ENCODE data around the gene MTG1.
"Not testable (repeated sequence)": the region's sequence is repeated elsewhere in the genome, so short reads cannot be mapped to it uniquely, and the experiment has no call there.

The MTG1 gene

GRCh38 chr10:133461027-133461426 lies 67.1 kb downstream of the MTG1 start:
- Mint-ChIP-seq H3K27me3 (no peaks in the 10 kb centered on the region), H3K27ac (no peak overlapping the region), H3K4me3 (no peak overlapping the region), H3K4me1 (no peaks in the 10 kb centered on the region), H3K36me3 (ENCODE audit: low read depth) (no peaks in the 10 kb centered on the region), H3K9me3 (no peaks in the 10 kb centered on the region)
- DNase-seq (no peak), ATAC-seq (no peak)

GRCh38 chr10:133461841-133462240 lies 67.9 kb downstream of the MTG1 start:
- H3K27ac Mint-ChIP-seq = no peak overlapping the region
- H3K4me1 Mint-ChIP-seq = no peaks in the 10 kb centered on the region
- DNase-seq (no peak), ATAC-seq (no peak)
- H3K9me3 Mint-ChIP-seq = no peaks in the 10 kb centered on the region
- no peaks in the 10 kb centered on the region for H3K36me3 Mint-ChIP-seq (ENCODE audit: low read depth)
- no peaks in the 10 kb centered on the region for H3K27me3 Mint-ChIP-seq
- no peak overlapping the region for H3K4me3 Mint-ChIP-seq

GRCh38 chr10:133462512-133463305 lies 68.8 kb downstream of the MTG1 start:
- no peaks in the 10 kb centered on the region for H3K9me3 Mint-ChIP-seq
- no peak for ATAC-seq
- H3K27ac Mint-ChIP-seq = no peak overlapping the region

GRCh38 chr10:133464582-133465031 lies 70.7 kb downstream of the MTG1 start:
- H3K36me3 Mint-ChIP-seq (ENCODE audit: low read depth) = no peaks in the 10 kb centered on the region
- no peak for DNase-seq
- no peak overlapping the region for H3K4me3 Mint-ChIP-seq
- peaks cover 3% of the 10 kb centered on the region for H3K9me3 Mint-ChIP-seq
- peaks cover 2% of the 10 kb centered on the region for H3K27me3 Mint-ChIP-seq
- no peak for ATAC-seq
- H3K4me1 Mint-ChIP-seq = no peaks in the 10 kb centered on the region
- no peak overlapping the region for H3K27ac Mint-ChIP-seq

More at GRCh38 chr10:133462512-133463305, 68.8 kb downstream of the MTG1 start:
- no peaks in the 10 kb centered on the region for H3K27me3 Mint-ChIP-seq
- no peak overlapping the region for H3K4me3 Mint-ChIP-seq
- DNase-seq = no peak
- H3K36me3 Mint-ChIP-seq (ENCODE audit: low read depth) = no peaks in the 10 kb centered on the region
- no peaks in the 10 kb centered on the region for H3K4me1 Mint-ChIP-seq

GRCh38 chr10:133465191-133465949 lies 71.4 kb downstream of the MTG1 start:
- ATAC-seq (no peak), DNase-seq (no peak)
- Mint-ChIP-seq H3K4me1 (no peaks in the 10 kb centered on the region), H3K9me3 (peaks cover 3% of the 10 kb centered on the region), H3K4me3 (no peak overlapping the region), H3K27me3 (peaks cover 2% of the 10 kb centered on the region), H3K27ac (no peak overlapping the region), H3K36me3 (ENCODE audit: low read depth) (no peaks in the 10 kb centered on the region)

GRCh38 chr10:133465950-133466474 lies 72.1 kb downstream of the MTG1 start:
- peaks cover 3% of the 10 kb centered on the region for H3K9me3 Mint-ChIP-seq
- ATAC-seq = no peak
- no peak overlapping the region for H3K27ac Mint-ChIP-seq
- no peaks in the 10 kb centered on the region for H3K4me1 Mint-ChIP-seq
- no peaks in the 10 kb centered on the region for H3K36me3 Mint-ChIP-seq (ENCODE audit: low read depth)
- H3K4me3 Mint-ChIP-seq = no peak overlapping the region
- DNase-seq = no peak
- peaks cover 2% of the 10 kb centered on the region for H3K27me3 Mint-ChIP-seq

- no peak overlapping the region for H3K4me3 Mint-ChIP-seq
- no peak overlapping the region for H3K27ac Mint-ChIP-seq
- no peaks in the 10 kb centered on the region for H3K36me3 Mint-ChIP-seq (ENCODE audit: low read depth)
- no peaks in the 10 kb centered on the region for H3K4me1 Mint-ChIP-seq
- peaks cover 2% of the 10 kb centered on the region for H3K27me3 Mint-ChIP-seq
- ATAC-seq (no peak), DNase-seq (no peak)
- peaks cover 3% of the 10 kb centered on the region for H3K9me3 Mint-ChIP-seq
Measured at GRCh38 chr10:133466683-133467275, 72.8 kb downstream of the MTG1 start.

- H3K36me3 Mint-ChIP-seq (ENCODE audit: low read depth) = no peaks in the 10 kb centered on the region
- ATAC-seq = no peak
- no peaks in the 10 kb centered on the region for H3K4me1 Mint-ChIP-seq
- no peak overlapping the region for H3K27ac Mint-ChIP-seq
- no peak overlapping the region for H3K4me3 Mint-ChIP-seq
- DNase-seq = no peak
- H3K27me3 Mint-ChIP-seq = peaks cover 2% of the 10 kb centered on the region
- peaks cover 3% of the 10 kb centered on the region for H3K9me3 Mint-ChIP-seq
Measured at GRCh38 chr10:133467286-133467911, 73.4 kb downstream of the MTG1 start.

GRCh38 chr10:133469205-133469604 lies 75.2 kb downstream of the MTG1 start:
- H3K36me3 Mint-ChIP-seq (ENCODE audit: low read depth) = not testable (repeated sequence)

GRCh38 chr10:133471300-133472109 lies 77.5 kb downstream of the MTG1 start:
- no peak for ATAC-seq
- Mint-ChIP-seq H3K27me3 (peaks cover 2% of the 10 kb centered on the region), H3K36me3 (ENCODE audit: low read depth) (no peaks in the 10 kb centered on the region), H3K4me3 (no peak overlapping the region), H3K27ac (no peak overlapping the region), H3K9me3 (peaks cover 3% of the 10 kb centered on the region), H3K4me1 (peaks cover 22% of the 10 kb centered on the region)
- DNase-seq = no peak

More at GRCh38 chr10:133469205-133469604, 75.2 kb downstream of the MTG1 start:
- H3K4me1 Mint-ChIP-seq, H3K27ac Mint-ChIP-seq, ATAC-seq, DNase-seq, H3K9me3 Mint-ChIP-seq, H3K4me3 Mint-ChIP-seq, H3K27me3 Mint-ChIP-seq: not testable (repeated sequence)

Data from activated naive CD8-positive, alpha-beta T cell treated with anti-CD3 and anti-CD28 coated beads, Interleukin-2, amount 50 U/mL, for 24 hours (primary cell).